GM23338 (cell line): Measurements from ENCODE around the gene TNFRSF1A. TPM values are rescaled to one million over a fixed set of nuclear protein-coding genes. Genes with fewer than 3 reads are reported as not detected.

Experiments
- ATAC-seq: fragments of 200-7000 bp; cut with Tn5 transposase; 3 replicates; pipeline ENCODE4 v1.9.1; 2020
- DNase-seq: peaks from one replicate; pipeline ENCODE4 v3.0.0-alpha.2; 2015; ENCODE audit warnings: low spot score
- H2AFZ ChIP-seq: fragments of 200-600 bp; sonication (generic); 2 replicates; pipeline ENCODE4 v1.8.0; 2016; ENCODE audit warnings: antibody characterized with exemption, mild to moderate bottlenecking, moderate library complexity
- H3F3A ChIP-seq: fragments of 200-600 bp; sonication (generic); replicated peaks from 2 replicates; pipeline ENCODE4 v1.8.0; 2017; ENCODE audit warnings: antibody characterized with exemption, mixed run types, low read depth
- H3K27ac ChIP-seq: fragments of 200-600 bp; sonication (generic); 2 replicates; pipeline ENCODE4 v1.6.1; 2016; ENCODE audit warnings: low read depth
- H3K27me3 ChIP-seq: fragments of 200-600 bp; sonication (generic); 2 replicates; pipeline ENCODE4 v1.8.0; 2016; ENCODE audit warnings: mild to moderate bottlenecking, mixed run types, moderate library complexity; ENCODE audit not compliant: insufficient read depth
- H3K36me3 ChIP-seq: fragments of 200-600 bp; sonication (generic); 2 replicates; pipeline ENCODE4 v1.8.0; 2016; ENCODE audit warnings: mild to moderate bottlenecking; ENCODE audit not compliant: insufficient read depth
- H3K4me1 ChIP-seq: fragments of 200-600 bp; sonication (generic); 2 replicates; pipeline ENCODE4 v1.8.0; 2016; ENCODE audit warnings: mild to moderate bottlenecking, moderate library complexity; ENCODE audit not compliant: insufficient read depth
- H3K4me2 ChIP-seq: fragments of 200-600 bp; sonication (generic); 2 replicates; pipeline ENCODE4 v1.7.1; 2017; ENCODE audit warnings: mixed run types
- H3K4me3 ChIP-seq: fragments of 200-600 bp; sonication (generic); 2 replicates; pipeline ENCODE4 v1.6.1; 2016; ENCODE audit warnings: mixed run types
- H3K79me2 ChIP-seq: fragments of 200-600 bp; sonication (generic); replicated peaks from 2 replicates; pipeline ENCODE4 v1.8.0; 2017; ENCODE audit warnings: mild to moderate bottlenecking; ENCODE audit not compliant: insufficient read depth
- H3K9me2 ChIP-seq: fragments of 200-600 bp; sonication (generic); 2 replicates; pipeline ENCODE4 v1.8.0; 2017; ENCODE audit not compliant: insufficient read depth
- H4K20me1 ChIP-seq: fragments of 200-600 bp; sonication (generic); replicated peaks from 2 replicates; pipeline ENCODE4 v1.8.0; 2017; ENCODE audit warnings: mild to moderate bottlenecking; ENCODE audit not compliant: insufficient read depth
- H3K27ac Mint-ChIP-seq: 2 replicates; pipeline ENCODE4 v1.8.0; 2020; ENCODE audit warnings: inconsistent platforms, mild to moderate bottlenecking, moderate library complexity, mixed read lengths
- H3K27me3 Mint-ChIP-seq: 3 replicates; pipeline ENCODE4 v1.8.0; 2022; ENCODE audit warnings: low read depth, mild to moderate bottlenecking, moderate library complexity, mixed read lengths, inconsistent platforms; ENCODE audit not compliant: insufficient read depth, poor library complexity
- H3K36me3 Mint-ChIP-seq: 3 replicates; pipeline ENCODE4 v1.8.0; 2021; ENCODE audit warnings: low read depth, mild to moderate bottlenecking, inconsistent platforms, moderate library complexity, mixed read lengths
- H3K4me1 Mint-ChIP-seq: 3 replicates; pipeline ENCODE4 v1.8.0; 2020; ENCODE audit warnings: mild to moderate bottlenecking, inconsistent platforms, mixed read lengths
- H3K4me3 Mint-ChIP-seq: 3 replicates; pipeline ENCODE4 v1.8.0; 2021; ENCODE audit warnings: moderate library complexity, mild to moderate bottlenecking, inconsistent platforms, mixed read lengths
- H3K9me3 Mint-ChIP-seq: 3 replicates; pipeline ENCODE4 v1.8.0; 2020; ENCODE audit warnings: moderate library complexity, mild to moderate bottlenecking, inconsistent platforms, mixed read lengths
- JUNB ChIP-seq: IDR thresholded peaks from one replicate; pipeline ENCODE4 v1.6.1; 2016; ENCODE audit warnings: antibody characterized with exemption; ENCODE audit not compliant: unreplicated experiment
- NANOG ChIP-seq: IDR thresholded peaks from 2 replicates; pipeline ENCODE4 v1.6.1; 2016; ENCODE audit warnings: antibody characterized with exemption, borderline replicate concordance
- STAT1 ChIP-seq: IDR thresholded peaks from one replicate; pipeline ENCODE4 v1.6.1; 2016; ENCODE audit warnings: antibody characterized with exemption; ENCODE audit not compliant: unreplicated experiment
- ZNF331 ChIP-seq: fragments of 250-450 bp; sonication (Bioruptor Pico); IDR thresholded peaks from 2 replicates; pipeline ENCODE4 v1.5.0; 2020; ENCODE audit warnings: low read depth, mild to moderate bottlenecking, moderate library complexity
- polyA plus RNA-seq: library from polyadenylated mRNA; unstranded; fragments of >200 nt; fragmentation: Nextera tagmentation; extraction: Ambion mirVana; gene quantifications from 2 replicates; pipeline ENCODE4 v1.2.1, GENCODE V29; 2016
- total RNA-seq: library from RNA; depleted of rRNA; stranded (reverse); fragments of >200 nt; shearing (Covaris generic); gene quantifications from 2 replicates; pipeline ENCODE4 v1.2.3, GENCODE V29; 2014
- TF ChIP-seq, protein P1 (sequence below): fragments of 250-450 bp; sonication (Bioruptor Pico); IDR thresholded peaks from 2 replicates; pipeline ENCODE4 v1.5.0; 2020; ENCODE audit warnings: mild to moderate bottlenecking, moderate library complexity
- TF ChIP-seq, protein P2 (sequence below): IDR thresholded peaks from 2 replicates; pipeline ENCODE4 v1.6.1; 2016; ENCODE audit warnings: antibody characterized with exemption
- TF ChIP-seq, protein P3 (sequence below): IDR thresholded peaks from one replicate; pipeline ENCODE4 v1.6.1; 2018; ENCODE audit warnings: antibody characterized with exemption; ENCODE audit not compliant: unreplicated experiment

TNFRSF1A gene
- total and polyA plus RNA-seq, 2 experiments from 2014 or later: 24.3 to 43.4 TPM

DNA sequence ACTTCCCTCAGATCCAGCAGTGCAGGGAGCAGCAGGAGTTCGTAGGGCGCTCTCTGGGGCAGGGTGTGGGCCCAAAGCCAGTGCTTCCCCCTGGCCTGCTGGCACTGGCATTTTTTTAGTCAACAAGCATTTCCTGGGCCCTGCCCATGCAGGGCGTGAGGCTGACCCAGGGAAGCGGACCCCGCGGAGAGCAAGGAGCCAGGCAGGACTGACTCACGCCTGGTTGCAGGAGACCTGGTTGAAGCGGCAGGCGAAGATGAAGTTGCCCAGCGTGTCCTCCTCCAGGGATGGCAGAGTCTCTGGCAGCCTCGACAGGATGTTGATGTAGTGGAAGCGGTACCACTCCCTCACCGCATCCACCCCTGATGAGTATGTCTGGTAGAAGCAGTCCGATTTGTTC lies 20.0 kb upstream of the TNFRSF1A start (continued):
- TF ChIP-seq, protein P1, sequence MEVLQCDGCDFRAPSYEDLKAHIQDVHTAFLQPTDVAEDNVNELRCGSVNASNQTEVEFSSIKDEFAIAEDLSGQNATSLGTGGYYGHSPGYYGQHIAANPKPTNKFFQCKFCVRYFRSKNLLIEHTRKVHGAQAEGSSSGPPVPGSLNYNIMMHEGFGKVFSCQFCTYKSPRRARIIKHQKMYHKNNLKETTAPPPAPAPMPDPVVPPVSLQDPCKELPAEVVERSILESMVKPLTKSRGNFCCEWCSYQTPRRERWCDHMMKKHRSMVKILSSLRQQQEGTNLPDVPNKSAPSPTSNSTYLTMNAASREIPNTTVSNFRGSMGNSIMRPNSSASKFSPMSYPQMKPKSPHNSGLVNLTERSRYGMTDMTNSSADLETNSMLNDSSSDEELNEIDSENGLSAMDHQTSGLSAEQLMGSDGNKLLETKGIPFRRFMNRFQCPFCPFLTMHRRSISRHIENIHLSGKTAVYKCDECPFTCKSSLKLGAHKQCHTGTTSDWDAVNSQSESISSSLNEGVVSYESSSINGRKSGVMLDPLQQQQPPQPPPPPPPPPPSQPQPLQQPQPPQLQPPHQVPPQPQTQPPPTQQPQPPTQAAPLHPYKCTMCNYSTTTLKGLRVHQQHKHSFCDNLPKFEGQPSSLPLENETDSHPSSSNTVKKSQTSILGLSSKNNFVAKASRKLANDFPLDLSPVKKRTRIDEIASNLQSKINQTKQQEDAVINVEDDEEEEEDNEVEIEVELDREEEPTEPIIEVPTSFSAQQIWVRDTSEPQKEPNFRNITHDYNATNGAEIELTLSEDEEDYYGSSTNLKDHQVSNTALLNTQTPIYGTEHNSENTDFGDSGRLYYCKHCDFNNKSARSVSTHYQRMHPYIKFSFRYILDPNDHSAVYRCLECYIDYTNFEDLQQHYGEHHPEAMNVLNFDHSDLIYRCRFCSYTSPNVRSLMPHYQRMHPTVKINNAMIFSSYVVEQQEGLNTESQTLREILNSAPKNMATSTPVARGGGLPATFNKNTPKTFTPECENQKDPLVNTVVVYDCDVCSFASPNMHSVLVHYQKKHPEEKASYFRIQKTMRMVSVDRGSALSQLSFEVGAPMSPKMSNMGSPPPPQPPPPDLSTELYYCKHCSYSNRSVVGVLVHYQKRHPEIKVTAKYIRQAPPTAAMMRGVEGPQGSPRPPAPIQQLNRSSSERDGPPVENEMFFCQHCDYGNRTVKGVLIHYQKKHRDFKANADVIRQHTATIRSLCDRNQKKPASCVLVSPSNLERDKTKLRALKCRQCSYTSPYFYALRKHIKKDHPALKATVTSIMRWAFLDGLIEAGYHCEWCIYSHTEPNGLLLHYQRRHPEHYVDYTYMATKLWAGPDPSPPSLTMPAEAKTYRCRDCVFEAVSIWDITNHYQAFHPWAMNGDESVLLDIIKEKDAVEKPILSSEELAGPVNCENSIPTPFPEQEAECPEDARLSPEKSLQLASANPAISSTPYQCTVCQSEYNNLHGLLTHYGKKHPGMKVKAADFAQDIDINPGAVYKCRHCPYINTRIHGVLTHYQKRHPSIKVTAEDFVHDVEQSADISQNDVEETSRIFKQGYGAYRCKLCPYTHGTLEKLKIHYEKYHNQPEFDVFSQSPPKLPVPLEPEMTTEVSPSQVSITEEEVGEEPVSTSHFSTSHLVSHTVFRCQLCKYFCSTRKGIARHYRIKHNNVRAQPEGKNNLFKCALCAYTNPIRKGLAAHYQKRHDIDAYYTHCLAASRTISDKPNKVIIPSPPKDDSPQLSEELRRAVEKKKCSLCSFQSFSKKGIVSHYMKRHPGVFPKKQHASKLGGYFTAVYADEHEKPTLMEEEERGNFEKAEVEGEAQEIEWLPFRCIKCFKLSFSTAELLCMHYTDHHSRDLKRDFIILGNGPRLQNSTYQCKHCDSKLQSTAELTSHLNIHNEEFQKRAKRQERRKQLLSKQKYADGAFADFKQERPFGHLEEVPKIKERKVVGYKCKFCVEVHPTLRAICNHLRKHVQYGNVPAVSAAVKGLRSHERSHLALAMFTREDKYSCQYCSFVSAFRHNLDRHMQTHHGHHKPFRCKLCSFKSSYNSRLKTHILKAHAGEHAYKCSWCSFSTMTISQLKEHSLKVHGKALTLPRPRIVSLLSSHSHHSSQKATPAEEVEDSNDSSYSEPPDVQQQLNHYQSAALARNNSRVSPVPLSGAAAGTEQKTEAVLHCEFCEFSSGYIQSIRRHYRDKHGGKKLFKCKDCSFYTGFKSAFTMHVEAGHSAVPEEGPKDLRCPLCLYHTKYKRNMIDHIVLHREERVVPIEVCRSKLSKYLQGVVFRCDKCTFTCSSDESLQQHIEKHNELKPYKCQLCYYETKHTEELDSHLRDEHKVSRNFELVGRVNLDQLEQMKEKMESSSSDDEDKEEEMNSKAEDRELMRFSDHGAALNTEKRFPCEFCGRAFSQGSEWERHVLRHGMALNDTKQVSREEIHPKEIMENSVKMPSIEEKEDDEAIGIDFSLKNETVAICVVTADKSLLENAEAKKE: no peak
- TF ChIP-seq, protein P2, sequence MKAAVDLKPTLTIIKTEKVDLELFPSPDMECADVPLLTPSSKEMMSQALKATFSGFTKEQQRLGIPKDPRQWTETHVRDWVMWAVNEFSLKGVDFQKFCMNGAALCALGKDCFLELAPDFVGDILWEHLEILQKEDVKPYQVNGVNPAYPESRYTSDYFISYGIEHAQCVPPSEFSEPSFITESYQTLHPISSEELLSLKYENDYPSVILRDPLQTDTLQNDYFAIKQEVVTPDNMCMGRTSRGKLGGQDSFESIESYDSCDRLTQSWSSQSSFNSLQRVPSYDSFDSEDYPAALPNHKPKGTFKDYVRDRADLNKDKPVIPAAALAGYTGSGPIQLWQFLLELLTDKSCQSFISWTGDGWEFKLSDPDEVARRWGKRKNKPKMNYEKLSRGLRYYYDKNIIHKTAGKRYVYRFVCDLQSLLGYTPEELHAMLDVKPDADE: no peak
- TF ChIP-seq STAT1 (no peak), ZNF331 (no peak), NANOG (no peak)

DNA sequence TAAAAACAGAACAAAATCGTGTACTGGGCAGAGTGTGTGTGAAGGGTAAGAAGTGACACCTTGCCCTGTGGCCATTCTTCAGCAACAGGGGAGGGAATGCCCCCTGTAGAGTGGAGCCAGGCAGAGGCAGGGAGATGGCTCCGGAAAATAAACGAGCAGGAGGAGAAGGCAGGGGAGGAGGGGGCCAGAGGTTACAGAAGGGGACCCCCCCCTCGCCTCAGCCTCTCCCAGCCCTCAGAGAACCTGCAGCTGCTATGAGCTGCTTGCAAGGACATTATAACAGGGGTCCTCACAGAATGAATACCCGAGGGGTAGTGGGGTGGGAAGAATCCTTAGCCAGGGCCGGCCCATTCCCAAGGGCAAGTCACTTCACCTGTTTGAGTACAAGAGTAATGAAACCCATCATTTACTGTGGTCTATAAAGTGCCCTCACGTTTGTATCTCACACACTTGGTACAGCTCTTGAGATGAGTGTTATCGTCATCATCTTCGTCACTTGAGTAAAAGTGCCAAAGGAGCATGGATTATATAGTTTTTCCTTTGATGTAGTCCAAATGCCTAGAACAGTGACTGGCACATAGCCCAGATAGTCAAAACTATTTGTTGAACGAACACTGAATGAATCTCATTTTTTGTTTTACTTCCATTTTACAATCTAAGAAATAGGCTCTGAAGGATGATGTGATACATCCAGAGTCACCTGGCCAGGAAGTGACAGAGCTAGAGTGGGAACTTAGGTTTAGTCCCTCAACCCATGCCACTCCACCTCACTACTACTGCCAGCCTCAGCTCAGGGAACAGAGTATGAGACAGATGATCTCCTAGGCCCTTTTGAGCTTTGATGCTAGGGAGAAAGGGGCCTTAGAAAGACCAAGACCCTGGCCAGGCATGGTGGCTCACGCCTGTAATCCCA lies 19.0 kb upstream of the TNFRSF1A start:
- Histone ChIP-seq H3K4me3 (no peak overlapping the region), H3K36me3 (peaks cover 4% of the 10 kb centered on the region; the same call in 1 of the 2 replicates), H3K27ac (no peak overlapping the region), H3F3A (peaks cover 16% of the 10 kb centered on the region; the same call in 1 of the 2 replicates), H3K4me1 (peaks cover 3% of the 10 kb centered on the region; the same call in 1 of the 2 replicates), H4K20me1 (peaks cover 10% of the 10 kb centered on the region; the same call in 1 of the 2 replicates), H3K27me3 (no peaks in the 10 kb centered on the region), H2AFZ (no peak overlapping the region), H3K79me2 (peaks cover 24% of the 10 kb centered on the region), H3K4me2 (no peak overlapping the region), H3K9me2 (no peaks in the 10 kb centered on the region)
- no peak overlapping the region for H3K27ac Mint-ChIP-seq
- no peaks in the 10 kb centered on the region for H3K9me3 Mint-ChIP-seq
- no peak overlapping the region for H3K4me3 Mint-ChIP-seq
- ATAC-seq (no peak), DNase-seq (no peak)
- H3K27me3 Mint-ChIP-seq: peaks cover 7% of the 10 kb centered on the region
- H3K4me1 Mint-ChIP-seq: peaks cover 11% of the 10 kb centered on the region
- H3K36me3 Mint-ChIP-seq: peaks cover 58% of the 10 kb centered on the region
- TF ChIP-seq, protein P3, sequence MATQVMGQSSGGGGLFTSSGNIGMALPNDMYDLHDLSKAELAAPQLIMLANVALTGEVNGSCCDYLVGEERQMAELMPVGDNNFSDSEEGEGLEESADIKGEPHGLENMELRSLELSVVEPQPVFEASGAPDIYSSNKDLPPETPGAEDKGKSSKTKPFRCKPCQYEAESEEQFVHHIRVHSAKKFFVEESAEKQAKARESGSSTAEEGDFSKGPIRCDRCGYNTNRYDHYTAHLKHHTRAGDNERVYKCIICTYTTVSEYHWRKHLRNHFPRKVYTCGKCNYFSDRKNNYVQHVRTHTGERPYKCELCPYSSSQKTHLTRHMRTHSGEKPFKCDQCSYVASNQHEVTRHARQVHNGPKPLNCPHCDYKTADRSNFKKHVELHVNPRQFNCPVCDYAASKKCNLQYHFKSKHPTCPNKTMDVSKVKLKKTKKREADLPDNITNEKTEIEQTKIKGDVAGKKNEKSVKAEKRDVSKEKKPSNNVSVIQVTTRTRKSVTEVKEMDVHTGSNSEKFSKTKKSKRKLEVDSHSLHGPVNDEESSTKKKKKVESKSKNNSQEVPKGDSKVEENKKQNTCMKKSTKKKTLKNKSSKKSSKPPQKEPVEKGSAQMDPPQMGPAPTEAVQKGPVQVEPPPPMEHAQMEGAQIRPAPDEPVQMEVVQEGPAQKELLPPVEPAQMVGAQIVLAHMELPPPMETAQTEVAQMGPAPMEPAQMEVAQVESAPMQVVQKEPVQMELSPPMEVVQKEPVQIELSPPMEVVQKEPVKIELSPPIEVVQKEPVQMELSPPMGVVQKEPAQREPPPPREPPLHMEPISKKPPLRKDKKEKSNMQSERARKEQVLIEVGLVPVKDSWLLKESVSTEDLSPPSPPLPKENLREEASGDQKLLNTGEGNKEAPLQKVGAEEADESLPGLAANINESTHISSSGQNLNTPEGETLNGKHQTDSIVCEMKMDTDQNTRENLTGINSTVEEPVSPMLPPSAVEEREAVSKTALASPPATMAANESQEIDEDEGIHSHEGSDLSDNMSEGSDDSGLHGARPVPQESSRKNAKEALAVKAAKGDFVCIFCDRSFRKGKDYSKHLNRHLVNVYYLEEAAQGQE: no peak
- no peak for TF ChIP-seq JUNB
